BLaER1 treated with 17β-estradiol and CSF1 and Interleukin-3, amounts not matched to agents 10 nM and 100 nM (cell line): ENCODE results near the gene PCDHGB3.
"Not testable (repeated sequence)": the region's sequence is repeated elsewhere in the genome, so short reads cannot be mapped to it uniquely, and the experiment has no call there.

ENCODE experiments used
- H3K27ac ChIP-seq, 11 experiments: shearing (Covaris generic); formaldehyde crosslinking; 2 replicates each; pipeline ENCODE4 v1.8.1; 2022
- H3K27me3 ChIP-seq, 11 experiments: shearing (Covaris generic); formaldehyde crosslinking; 2 replicates each; pipeline ENCODE4 v1.8.1; 2022
- H3K36me3 ChIP-seq, 11 experiments: shearing (Covaris generic); formaldehyde crosslinking; 2 replicates each; pipeline ENCODE4 v1.8.1; 2022
- H3K4me1 ChIP-seq, 10 experiments: shearing (Covaris generic); formaldehyde crosslinking; 2 replicates each; pipeline ENCODE4 v1.8.1; 2022
- H3K4me2 ChIP-seq, 11 experiments: shearing (Covaris generic); formaldehyde crosslinking; 2 replicates each; pipeline ENCODE4 v1.8.1; 2022
- H3K4me3 ChIP-seq, 10 experiments: shearing (Covaris generic); formaldehyde crosslinking; 2 replicates each; pipeline ENCODE4 v1.8.1; 2022
- H3K9ac ChIP-seq, 11 experiments: shearing (Covaris generic); formaldehyde crosslinking; 2 replicates each; pipeline ENCODE4 v1.8.1; 2022
- H3K9me3 ChIP-seq, 11 experiments: shearing (Covaris generic); formaldehyde crosslinking; replicated peaks in 1 of 11; 2 replicates each; pipeline ENCODE4 v1.8.1; 2022
- H4K20me1 ChIP-seq, 11 experiments: shearing (Covaris generic); formaldehyde crosslinking; 2 replicates each; pipeline ENCODE4 v1.8.1; 2022
- Cebpa-rat ChIP-seq, 11 experiments: shearing (Covaris generic); IDR thresholded peaks; 2 replicates each; pipeline ENCODE4 v1.8.1; 2022

PCDHGB3 gene

GRCh38 chr5:141413540-141414069, 43.6 kb downstream of the PCDHGB3 start:
- Histone ChIP-seq H3K4me2 (peak overlapping the region; percentile 62 to 85 (median 76)), H4K20me1 (no peaks in the 10 kb centered on the region), H3K9me3 (peaks cover 46 to 57% (median 49%) of the 10 kb centered on the region in 11 experiments), H3K4me3 (peak overlapping the region; percentile 53 to 69 (median 60)), H3K27me3 (peaks cover 16 to 41% (median 24%) of the 10 kb centered on the region in 11 experiments), H3K4me1 (peaks cover 0 to 21% (median 10%) of the 10 kb centered on the region in 10 experiments; a peak in 14 of 20 replicates), H3K9ac (peak overlapping the region in 10 of 11 experiments; percentile 49 to 72 (median 63); a peak in 12 of 22 replicates), H3K27ac (no peak overlapping the region), H3K36me3 (peaks cover 0 to 10% (median 0%) of the 10 kb centered on the region in 11 experiments; a peak in 4 of 22 replicates)
- TF ChIP-seq Cebpa-rat (IDR thresholded peaks at IDR 0.05), result no peak

- Histone ChIP-seq H3K36me3 (peaks cover 0 to 21% (median 10%) of the 10 kb centered on the region in 11 experiments; a peak in 11 of 22 replicates), H3K4me1 (peaks cover 0 to 21% (median 10%) of the 10 kb centered on the region in 10 experiments; a peak in 14 of 20 replicates), H3K27me3 (peaks cover 16 to 46% (median 29%) of the 10 kb centered on the region in 11 experiments), H3K9me3 (peaks cover 46 to 57% (median 49%) of the 10 kb centered on the region in 11 experiments), H3K4me3 (peak overlapping the region in 6 of 10 experiments; percentile 9 to 41 (median 24); a peak in 2 of 20 replicates), H3K4me2 (peak overlapping the region; percentile 54 to 85 (median 71); a peak in 21 of 22 replicates)
- H3K9ac ChIP-seq, H4K20me1 ChIP-seq, H3K27ac ChIP-seq: not testable (repeated sequence)
Measured at GRCh38 chr5:141414548-141415274, 44.7 kb downstream of the PCDHGB3 start.

GRCh38 chr5:141415275-141415618, 45.2 kb downstream of the PCDHGB3 start:
- peaks cover 0 to 20% (median 13%) of the 10 kb centered on the region in 11 experiments; a peak in 11 of 22 replicates for H3K36me3 ChIP-seq
- H3K9ac ChIP-seq, H4K20me1 ChIP-seq, H3K27ac ChIP-seq: not testable (repeated sequence)
- H3K27me3 ChIP-seq, result peaks cover 16 to 49% (median 32%) of the 10 kb centered on the region in 11 experiments
- peaks cover 0 to 21% (median 10%) of the 10 kb centered on the region in 10 experiments; a peak in 14 of 20 replicates for H3K4me1 ChIP-seq
- H3K4me3 ChIP-seq, result peak overlapping the region in 8 of 10 experiments; percentile 9 to 45 (median 28); a peak in 4 of 20 replicates
- H3K9me3 ChIP-seq, result peaks cover 46 to 57% (median 49%) of the 10 kb centered on the region in 11 experiments
- peak overlapping the region; percentile 54 to 75 (median 70) for H3K4me2 ChIP-seq

- H4K20me1 ChIP-seq, H3K9ac ChIP-seq, H3K27ac ChIP-seq: not testable (repeated sequence)
- peaks cover 0 to 21% (median 10%) of the 10 kb centered on the region in 10 experiments; a peak in 14 of 20 replicates for H3K4me1 ChIP-seq
- peaks cover 0 to 39% (median 27%) of the 10 kb centered on the region in 11 experiments; a peak in 14 of 22 replicates for H3K36me3 ChIP-seq
- H3K4me2 ChIP-seq, result peak within 1 kb of the TSS in 9 of 11 experiments; percentile 9 to 47 (median 26); a peak in 7 of 22 replicates
- H3K9me3 ChIP-seq, result peaks cover 67 to 80% (median 71%) of the 10 kb centered on the region in 11 experiments
- H3K4me3 ChIP-seq, result peak within 1 kb of the TSS; percentile 37 to 60 (median 44); a peak in 17 of 20 replicates
- peaks cover 24 to 68% (median 53%) of the 10 kb centered on the region in 11 experiments for H3K27me3 ChIP-seq
Measured at GRCh38 chr5:141417494-141418172, 47.6 kb downstream of the PCDHGB3 start, which contains the start of gene PCDHGB7. PCDHGB7 (plus strand) TSS chr5:141417677; CDS start chr5:141417860, 183 bp downstream.

- Histone ChIP-seq H4K20me1 (no peaks in the 10 kb centered on the region), H3K36me3 (peaks cover 0 to 47% (median 27%) of the 10 kb centered on the region in 11 experiments; a peak in 14 of 22 replicates), H3K27me3 (peaks cover 14 to 54% (median 43%) of the 10 kb centered on the region in 11 experiments), H3K9ac (no peak overlapping the region), H3K4me3 (peak overlapping the region in 4 of 10 experiments; percentile 23 to 48 (median 37); a peak in 3 of 20 replicates), H3K9me3 (peaks cover 73 to 82% (median 76%) of the 10 kb centered on the region in 11 experiments), H3K4me1 (peaks cover 0 to 16% (median 7%) of the 10 kb centered on the region in 10 experiments; a peak in 13 of 20 replicates), H3K4me2 (no peak overlapping the region), H3K27ac (no peak overlapping the region)
- TF ChIP-seq Cebpa-rat (IDR thresholded peaks at IDR 0.05), result no peak
Measured at GRCh38 chr5:141419074-141419880, 49.2 kb downstream of the PCDHGB3 start.

- Histone ChIP-seq H4K20me1 (no peaks in the 10 kb centered on the region), H3K36me3 (peaks cover 0 to 51% (median 27%) of the 10 kb centered on the region in 11 experiments; a peak in 14 of 22 replicates), H3K9ac (no peak within 1 kb of the TSS), H3K4me2 (no peak within 1 kb of the TSS), H3K4me1 (peaks cover 0 to 3% (median 0%) of the 10 kb centered on the region in 10 experiments; a peak in 2 of 20 replicates), H3K27ac (no peak within 1 kb of the TSS), H3K27me3 (peaks cover 8 to 42% (median 31%) of the 10 kb centered on the region in 11 experiments; a peak in 20 of 22 replicates), H3K4me3 (peak within 1 kb of the TSS in 6 of 10 experiments; percentile 2 to 35 (median 16); a peak in 4 of 20 replicates), H3K9me3 (peaks cover 63 to 77% (median 70%) of the 10 kb centered on the region in 11 experiments)
- TF ChIP-seq Cebpa-rat (IDR thresholded peaks at IDR 0.05), result no peak
Measured at GRCh38 chr5:141420855-141421488, 50.9 kb downstream of the PCDHGB3 start, which contains the start of gene PCDHGA11. PCDHGA11 (plus strand) TSS chr5:141421051; CDS start chr5:141421228, 177 bp downstream.

- Histone ChIP-seq H3K27ac (no peak overlapping the region), H3K9me3 (peaks cover 63 to 81% (median 70%) of the 10 kb centered on the region in 11 experiments), H3K4me3 (peak overlapping the region in 4 of 10 experiments; percentile 14 to 35 (median 16); a peak in 1 of 20 replicates), H3K9ac (no peak overlapping the region), H3K4me1 (no peaks in the 10 kb centered on the region), H3K4me2 (no peak overlapping the region), H4K20me1 (no peaks in the 10 kb centered on the region), H3K27me3 (peaks cover 8 to 42% (median 31%) of the 10 kb centered on the region in 11 experiments; a peak in 20 of 22 replicates), H3K36me3 (peaks cover 0 to 55% (median 31%) of the 10 kb centered on the region in 11 experiments; a peak in 14 of 22 replicates)
- no peak for TF ChIP-seq Cebpa-rat (IDR thresholded peaks at IDR 0.05)
Measured at GRCh38 chr5:141421489-141421855, 51.4 kb downstream of the PCDHGB3 start.
